Fibroblast of pulmonary artery (primary cell): ENCODE measurements around the gene YPEL2.
"Not testable (repeated sequence)": the region's sequence is repeated elsewhere in the genome, so short reads cannot be mapped to it uniquely, and the experiment has no call there.

Experiments
- DNase-seq: peaks from one replicate; pipeline ENCODE4 v3.0.0-alpha.2; 2010; ENCODE audit warnings: low read depth
- H3K4me3 ChIP-seq: replicated peaks from 2 replicates; pipeline ENCODE4 v1.5.1; 2011; ENCODE audit warnings: low read depth, mild to moderate bottlenecking, control low read depth, low read length, moderate library complexity
- TF ChIP-seq, protein P1 (sequence below): IDR thresholded peaks from 2 replicates; pipeline ENCODE4 v1.5.1; 2011; ENCODE audit warnings: mild to moderate bottlenecking, control low read depth, low read length, inconsistent platforms; ENCODE audit errors: missing control alignments

YPEL2 gene

DNA sequence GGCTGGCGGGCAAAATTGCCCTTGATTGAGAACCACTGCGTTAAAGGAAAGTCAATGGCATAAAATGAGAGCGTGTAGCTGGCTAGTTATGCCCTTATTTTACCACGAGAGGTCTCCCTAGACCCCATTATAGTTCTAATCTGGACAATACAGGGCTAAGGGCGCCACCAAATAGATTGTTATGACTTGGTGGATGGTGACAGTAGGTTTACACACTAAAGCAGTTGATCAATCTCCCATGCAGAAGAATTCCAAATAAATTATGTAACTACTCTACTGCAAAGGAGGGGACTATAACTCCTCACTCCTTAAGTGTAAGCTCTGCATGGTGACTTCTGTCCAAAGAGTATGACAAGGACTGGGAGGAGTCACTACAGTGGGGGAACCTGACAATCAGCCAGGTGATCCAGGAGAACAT lies 20.4 kb upstream of the YPEL2 start:
- DNase-seq: peak; percentile 73
- no peak overlapping the region for H3K4me3 ChIP-seq
- TF ChIP-seq, protein P1, sequence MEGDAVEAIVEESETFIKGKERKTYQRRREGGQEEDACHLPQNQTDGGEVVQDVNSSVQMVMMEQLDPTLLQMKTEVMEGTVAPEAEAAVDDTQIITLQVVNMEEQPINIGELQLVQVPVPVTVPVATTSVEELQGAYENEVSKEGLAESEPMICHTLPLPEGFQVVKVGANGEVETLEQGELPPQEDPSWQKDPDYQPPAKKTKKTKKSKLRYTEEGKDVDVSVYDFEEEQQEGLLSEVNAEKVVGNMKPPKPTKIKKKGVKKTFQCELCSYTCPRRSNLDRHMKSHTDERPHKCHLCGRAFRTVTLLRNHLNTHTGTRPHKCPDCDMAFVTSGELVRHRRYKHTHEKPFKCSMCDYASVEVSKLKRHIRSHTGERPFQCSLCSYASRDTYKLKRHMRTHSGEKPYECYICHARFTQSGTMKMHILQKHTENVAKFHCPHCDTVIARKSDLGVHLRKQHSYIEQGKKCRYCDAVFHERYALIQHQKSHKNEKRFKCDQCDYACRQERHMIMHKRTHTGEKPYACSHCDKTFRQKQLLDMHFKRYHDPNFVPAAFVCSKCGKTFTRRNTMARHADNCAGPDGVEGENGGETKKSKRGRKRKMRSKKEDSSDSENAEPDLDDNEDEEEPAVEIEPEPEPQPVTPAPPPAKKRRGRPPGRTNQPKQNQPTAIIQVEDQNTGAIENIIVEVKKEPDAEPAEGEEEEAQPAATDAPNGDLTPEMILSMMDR: peak; percentile 72

DNA sequence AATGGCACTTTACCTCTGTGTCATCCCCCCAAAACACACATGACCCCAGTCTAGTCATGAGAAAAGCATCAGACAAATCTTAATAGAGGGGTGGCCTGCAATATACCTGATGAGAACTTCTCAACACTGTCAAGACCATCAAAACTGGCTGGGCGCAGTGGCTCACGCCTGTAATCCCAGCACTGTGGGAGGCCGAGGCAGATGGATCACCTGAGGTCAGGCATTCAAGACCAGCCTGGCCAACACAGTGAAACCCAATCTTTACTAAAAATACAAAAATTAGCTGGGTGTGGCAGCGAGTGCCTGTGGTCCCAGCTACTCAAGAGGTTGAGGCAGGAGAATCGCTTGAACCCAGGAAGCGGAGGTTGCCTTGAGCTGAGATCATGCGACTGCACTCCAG lies 19.9 kb upstream of the YPEL2 start:
- not testable (repeated sequence) for H3K4me3 ChIP-seq, DNase-seq

DNA sequence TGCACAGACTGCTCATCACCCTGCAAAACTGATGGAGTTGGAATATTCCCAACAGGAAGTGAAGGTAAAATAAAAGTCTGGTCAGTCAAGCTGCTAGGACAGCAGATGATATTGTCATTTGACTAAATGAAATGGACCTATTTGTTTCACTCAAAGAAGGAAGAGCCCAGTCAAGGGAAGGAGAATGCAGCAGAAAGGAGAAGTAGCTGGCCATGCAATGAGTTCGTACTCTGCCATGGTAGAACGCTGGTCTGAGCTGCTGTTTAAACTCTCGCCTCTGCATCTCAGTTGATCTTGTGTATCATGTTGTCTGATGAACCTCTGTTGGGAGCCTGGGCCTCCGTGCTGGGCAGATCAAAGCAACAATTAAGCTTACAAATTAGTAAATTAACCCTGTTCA lies 15.6 kb upstream of the YPEL2 start:
- no peak overlapping the region for H3K4me3 ChIP-seq
- DNase-seq: no peak
- TF ChIP-seq, protein P1: no peak

DNA sequence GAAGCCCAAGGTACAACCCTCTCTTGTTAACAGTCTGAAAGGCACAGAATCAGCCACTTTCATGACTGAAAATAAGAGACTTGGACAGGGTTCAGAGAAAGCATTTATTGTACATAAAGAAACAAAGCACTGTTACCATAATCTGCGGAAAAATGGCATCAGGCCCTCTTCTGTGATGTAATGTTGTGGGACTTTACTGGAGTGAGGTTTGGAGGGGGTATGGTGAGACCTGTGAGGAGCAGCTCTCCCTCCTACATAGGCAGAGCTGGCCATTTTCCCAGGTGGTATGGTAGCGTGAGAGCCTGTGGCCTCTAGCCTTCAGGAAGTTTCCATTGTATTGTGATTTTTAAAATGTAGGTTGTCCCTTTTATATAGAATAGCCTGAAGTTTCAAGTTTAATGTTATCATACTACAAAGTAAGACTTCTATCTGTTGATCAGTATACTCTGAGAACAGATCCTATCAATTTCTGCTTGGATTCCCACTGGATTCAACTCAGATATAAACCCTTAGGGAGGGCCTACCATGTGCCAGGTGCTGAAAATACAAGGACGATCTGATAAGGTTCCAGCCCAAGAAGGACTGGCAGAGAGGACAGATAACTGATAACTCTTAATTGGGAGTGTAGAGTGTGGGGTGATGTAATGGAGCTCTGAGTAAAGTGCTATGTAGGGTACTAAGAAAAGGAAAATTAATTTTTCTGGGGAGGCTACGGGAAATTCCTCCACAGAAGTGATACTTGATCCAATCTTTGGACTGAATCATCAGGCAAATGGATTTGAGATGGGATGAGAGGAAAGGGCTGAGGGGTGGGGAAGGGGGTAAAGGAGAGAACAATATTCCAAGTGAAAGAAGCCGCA lies 4.1 kb upstream of the YPEL2 start:
- peak; percentile 79 for DNase-seq
- H3K4me3 ChIP-seq: no peak overlapping the region
- TF ChIP-seq, protein P1: no peak

DNA sequence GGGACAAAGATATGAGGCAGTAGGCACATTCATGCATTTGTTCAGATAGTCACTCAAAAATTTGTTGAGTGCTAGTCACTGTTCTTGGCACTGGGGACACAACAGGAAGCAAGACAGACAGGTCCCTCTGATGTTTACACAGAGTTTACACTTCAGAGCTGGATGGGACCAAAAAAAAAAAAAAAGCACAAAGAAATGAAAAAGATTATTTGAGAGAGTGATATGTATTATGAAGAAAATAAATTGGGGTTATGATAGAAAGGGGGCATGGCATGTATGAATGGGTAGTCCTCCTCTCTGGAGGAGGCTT lies 3.5 kb upstream of the YPEL2 start:
- TF ChIP-seq, protein P1: no peak
- no peak for DNase-seq

DNA sequence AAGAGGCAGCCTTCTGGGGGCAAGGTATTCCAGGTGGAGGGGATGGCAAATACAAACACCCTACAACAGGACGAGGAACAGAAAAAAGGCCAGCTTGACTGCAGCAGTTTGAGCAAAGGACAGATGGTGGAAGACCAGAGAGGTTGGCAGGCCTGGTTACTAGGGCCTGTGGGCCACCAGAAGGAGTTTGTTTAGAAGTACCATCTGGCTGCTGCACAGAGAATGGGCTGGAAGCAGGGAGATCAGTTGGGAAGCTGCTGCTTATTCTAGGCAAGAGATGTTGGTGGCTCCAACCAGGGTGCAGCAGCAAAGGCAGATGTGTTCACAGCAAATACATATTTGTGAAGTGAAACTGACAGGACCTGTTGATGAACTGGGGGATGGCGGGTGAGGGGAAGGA lies 2.9 kb upstream of the YPEL2 start:
- DNase-seq: no peak
- H3K4me3 ChIP-seq: no peak overlapping the region
- TF ChIP-seq, protein P1: no peak

More for the DNA sequence above, 3.5 kb upstream of the YPEL2 start:
- H3K4me3 ChIP-seq: no peak overlapping the region

DNA sequence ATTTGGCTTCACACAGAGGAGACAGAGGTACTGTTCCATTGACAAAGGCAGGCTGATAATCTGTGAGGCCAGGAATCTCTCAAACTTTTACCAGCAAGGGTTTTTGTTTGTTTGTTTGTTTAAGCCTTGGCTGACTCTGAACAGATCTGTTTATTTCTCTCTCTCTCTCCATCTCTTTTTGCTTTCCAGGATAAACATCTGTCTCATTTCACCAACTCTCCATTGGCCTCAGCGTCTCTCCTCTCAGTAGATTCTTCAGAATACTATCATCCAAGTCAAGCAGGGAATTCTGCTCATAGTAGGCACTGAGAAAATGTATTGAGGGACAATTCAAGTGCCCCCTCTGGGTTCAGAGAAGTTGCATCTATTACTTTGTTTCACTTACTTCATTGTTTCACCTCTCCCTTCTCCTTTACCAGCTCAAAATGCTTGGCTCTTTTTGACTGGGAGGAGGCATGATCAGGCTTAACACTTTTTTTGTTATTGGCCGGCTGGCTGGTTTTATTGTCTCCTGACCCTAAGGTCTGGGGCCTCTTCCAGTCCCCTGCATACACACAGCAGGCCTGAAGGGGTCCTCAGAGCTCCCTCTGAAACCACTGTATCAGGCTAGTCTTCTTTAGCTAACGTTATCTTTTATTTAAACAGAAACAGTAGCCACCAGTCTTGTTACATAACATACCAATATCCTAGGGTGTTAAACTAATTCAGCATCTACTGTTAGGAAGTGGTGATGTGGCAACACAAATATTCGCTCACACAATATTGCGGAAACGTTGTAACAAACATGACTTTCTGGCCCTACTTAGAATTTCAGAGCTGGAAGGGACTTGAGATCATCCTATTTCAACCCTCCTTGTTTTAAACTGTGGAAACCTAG lies 2.0 kb upstream of the YPEL2 start:
- no peak overlapping the region for H3K4me3 ChIP-seq
- TF ChIP-seq, protein P1: peak; percentile 97
- peak; percentile 91 for DNase-seq
